Endodermal cell (in vitro differentiated cells): ENCODE data around the gene CNGA4. TPM values are rescaled to one million over a fixed set of nuclear protein-coding genes. Genes with fewer than 3 reads are reported as not detected.

ENCODE experiments used
- DNase-seq: peaks from one replicate; pipeline ENCODE4 v3.0.0-alpha.2; 2017
- H3K27ac ChIP-seq: 2 replicates; pipeline ENCODE4 v1.5.1; 2013; ENCODE audit warnings: mild to moderate bottlenecking, low read depth, low read length, moderate library complexity
- H3K27me3 ChIP-seq: 2 replicates; pipeline ENCODE4 v1.6.1; 2013; ENCODE audit warnings: mild to moderate bottlenecking, low read length, moderate library complexity; ENCODE audit not compliant: insufficient read depth, control insufficient read depth, poor library complexity, severe bottlenecking
- H3K36me3 ChIP-seq: 2 replicates; pipeline ENCODE4 v1.7.0; 2013; ENCODE audit warnings: mild to moderate bottlenecking, low read length, moderate library complexity; ENCODE audit not compliant: control insufficient read depth, insufficient read depth
- H3K4me1 ChIP-seq: one replicate; pipeline ENCODE4 v1.7.0; 2013; ENCODE audit warnings: low read length; ENCODE audit not compliant: control insufficient read depth, insufficient read depth
- H3K4me3 ChIP-seq: 2 replicates; pipeline ENCODE4 v1.5.1; 2013; ENCODE audit warnings: mild to moderate bottlenecking, low read length, moderate library complexity
- H3K9ac ChIP-seq: 2 replicates; pipeline ENCODE4 v1.6.1; 2013; ENCODE audit warnings: mild to moderate bottlenecking, low read length, moderate library complexity; ENCODE audit not compliant: poor library complexity, severe bottlenecking; ENCODE audit errors: extremely low read depth
- H3K9me3 ChIP-seq: 2 replicates; pipeline ENCODE4 v1.6.1; 2013; ENCODE audit warnings: mild to moderate bottlenecking, low read length, moderate library complexity; ENCODE audit not compliant: control insufficient read depth
- H3K27ac Mint-ChIP-seq: 2 replicates; pipeline ENCODE4 v1.8.0; 2020; ENCODE audit warnings: mixed read lengths
- H3K27me3 Mint-ChIP-seq: 2 replicates; pipeline ENCODE4 v1.8.0; 2021; ENCODE audit warnings: mild to moderate bottlenecking, mixed read lengths; ENCODE audit not compliant: insufficient read depth
- H3K36me3 Mint-ChIP-seq: 2 replicates; pipeline ENCODE4 v1.8.0; 2020; ENCODE audit warnings: low read depth, mixed read lengths
- H3K4me1 Mint-ChIP-seq: 2 replicates; pipeline ENCODE4 v1.8.0; 2020; ENCODE audit warnings: mixed read lengths
- H3K4me3 Mint-ChIP-seq: 2 replicates; pipeline ENCODE4 v1.8.0; 2020; ENCODE audit warnings: mild to moderate bottlenecking, moderate library complexity, mixed read lengths
- H3K9me3 Mint-ChIP-seq: 2 replicates; pipeline ENCODE4 v1.8.0; 2020; ENCODE audit warnings: mild to moderate bottlenecking, mixed read lengths
- CTCF ChIP-seq: fragments of 200-600 bp; sonication (generic); conservative IDR thresholded peaks from 2 replicates; pipeline ENCODE4 v1.5.0; 2021; ENCODE audit warnings: antibody characterized with exemption, mild to moderate bottlenecking
- WGBS, 2 experiments: methylation state at CpG; one replicate each; pipeline versions ENCODE4 v1.1.5 to v1.1.7; 2013; ENCODE audit warnings: missing lambda C conversion rate in 2 of 2, mixed read lengths in 1 of 2; ENCODE audit not compliant: insufficient coverage in 1 of 2, insufficient read length in 1 of 2; 5-methylcytosine and 5-hydroxymethylcytosine counted together
- total RNA-seq, 2 donors: library from RNA; stranded (reverse); fragmentation: NEBNext Ultra II Directional in 1 of 2; extraction: Animal tissue kit (Norgen Biotek cat#: 25700) in 1 of 2; gene quantifications; 2 replicates in 1 of 2; 3 replicates in 1 of 2; pipeline ENCODE4 v1.2.1, GENCODE V29; 2021

The CNGA4 gene
- total RNA-seq, 2 donors from 2014 or later = 1.7 to 4.3 TPM

- H3K4me3 Mint-ChIP-seq = no peak overlapping the region
- H3K36me3 ChIP-seq = peaks cover 42% of the 10 kb centered on the region
- H3K27me3 ChIP-seq = peaks cover 5% of the 10 kb centered on the region
- no peak overlapping the region for H3K9ac ChIP-seq
- no peak for TF ChIP-seq CTCF
- H3K27ac ChIP-seq = no peak overlapping the region
- H3K4me3 ChIP-seq = no peak overlapping the region
- H3K9me3 ChIP-seq = no peaks in the 10 kb centered on the region
- peaks cover 2% of the 10 kb centered on the region for H3K27me3 Mint-ChIP-seq
- no peaks in the 10 kb centered on the region for H3K9me3 Mint-ChIP-seq
- H3K36me3 Mint-ChIP-seq = peaks cover 44% of the 10 kb centered on the region
- peaks cover 31% of the 10 kb centered on the region for H3K4me1 Mint-ChIP-seq
- DNase-seq = no peak
- H3K27ac Mint-ChIP-seq = no peak overlapping the region
- peaks cover 11% of the 10 kb centered on the region for H3K4me1 ChIP-seq
- WGBS, 2 experiments = 44 to 62% methylated on average over 1 of the region's 1 CpG
Measured at GRCh38 chr11:6225024-6225423, 13.9 kb upstream of the CNGA4 start.

GRCh38 chr11:6225896-6226295, 13.0 kb upstream of the CNGA4 start:
- Mint-ChIP-seq H3K27ac (no peak overlapping the region), H3K36me3 (peaks cover 37% of the 10 kb centered on the region), H3K27me3 (peaks cover 2% of the 10 kb centered on the region), H3K9me3 (no peaks in the 10 kb centered on the region), H3K4me3 (no peak overlapping the region), H3K4me1 (peaks cover 33% of the 10 kb centered on the region)
- TF ChIP-seq CTCF = no peak
- peaks cover 33% of the 10 kb centered on the region for H3K36me3 ChIP-seq
- no peak overlapping the region for H3K9ac ChIP-seq
- H3K4me3 ChIP-seq = no peak overlapping the region
- H3K4me1 ChIP-seq = peaks cover 5% of the 10 kb centered on the region
- no peak overlapping the region for H3K27ac ChIP-seq
- H3K27me3 ChIP-seq = peaks cover 5% of the 10 kb centered on the region
- DNase-seq = no peak
- H3K9me3 ChIP-seq = no peaks in the 10 kb centered on the region
- WGBS, 2 experiments = 85% methylated on average over 2 of the region's 2 CpGs; no CpG with 5 or more reads in 1 of the 2 experiments

GRCh38 chr11:6228520-6228919, 10.4 kb upstream of the CNGA4 start:
- Mint-ChIP-seq H3K4me3 (no peak overlapping the region), H3K27me3 (peaks cover 2% of the 10 kb centered on the region), H3K36me3 (peaks cover 19% of the 10 kb centered on the region), H3K27ac (no peak overlapping the region), H3K9me3 (no peaks in the 10 kb centered on the region), H3K4me1 (peaks cover 37% of the 10 kb centered on the region)
- H3K4me1 ChIP-seq = peaks cover 6% of the 10 kb centered on the region
- H3K27ac ChIP-seq = no peak overlapping the region
- H3K9ac ChIP-seq = no peak overlapping the region
- peaks cover 18% of the 10 kb centered on the region for H3K36me3 ChIP-seq
- no peak for TF ChIP-seq CTCF
- H3K4me3 ChIP-seq = no peak overlapping the region
- DNase-seq = no peak
- WGBS, 2 experiments = 38 to 65% methylated on average over 2 to 3 of the region's 3 CpGs
- H3K9me3 ChIP-seq = no peaks in the 10 kb centered on the region
- H3K27me3 ChIP-seq = peaks cover 5% of the 10 kb centered on the region
